ENCODE results near the gene ENPP1. TPM values are rescaled to one million over a fixed set of nuclear protein-coding genes. Genes with fewer than 3 reads are reported as not detected.
"Not testable (repeated sequence)": the region's sequence is repeated elsewhere in the genome, so short reads cannot be mapped to it uniquely, and the experiment has no call there.

The ENPP1 gene
- total and polyA plus RNA-seq, 2 experiments from 2014 or later, result 0.84 to 3.1 TPM

DNA sequence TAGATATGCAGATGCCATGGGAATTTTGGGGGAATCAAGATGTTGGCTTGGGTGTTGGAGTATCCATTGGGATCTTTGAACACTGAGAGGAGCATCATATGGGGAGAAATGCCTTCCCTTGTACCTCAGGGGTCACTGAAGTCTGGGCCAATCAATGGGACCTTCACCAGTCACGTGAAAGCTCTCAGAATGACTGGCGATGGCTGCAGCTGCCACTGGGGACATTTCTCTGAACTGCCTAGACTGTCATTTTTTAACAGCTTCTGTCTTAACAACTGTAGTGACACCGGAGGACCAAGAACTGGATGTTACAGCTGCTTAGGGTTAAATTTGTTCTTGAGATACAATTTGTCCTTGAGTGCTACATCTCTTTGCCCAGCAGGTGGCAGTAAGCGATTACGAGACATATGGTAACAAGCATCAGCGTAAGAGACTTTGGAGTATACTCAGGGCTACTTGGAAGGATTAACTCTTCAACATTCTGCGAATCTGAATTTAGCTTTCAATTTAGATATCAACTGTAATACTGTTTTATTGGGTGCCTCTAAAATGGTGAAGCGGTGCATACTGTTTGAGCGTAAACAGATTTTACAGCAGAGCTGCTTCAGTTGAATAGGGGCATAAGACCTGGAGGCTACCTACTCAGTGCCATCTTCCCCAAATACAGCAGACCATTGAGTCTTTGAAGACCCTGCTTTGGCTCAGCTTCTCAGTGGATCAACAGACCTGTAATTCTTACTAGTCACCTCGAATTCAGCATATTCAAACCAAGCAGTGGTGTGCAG, 107.3 kb downstream of the ENPP1 start:
- TF ChIP-seq, protein P1, sequence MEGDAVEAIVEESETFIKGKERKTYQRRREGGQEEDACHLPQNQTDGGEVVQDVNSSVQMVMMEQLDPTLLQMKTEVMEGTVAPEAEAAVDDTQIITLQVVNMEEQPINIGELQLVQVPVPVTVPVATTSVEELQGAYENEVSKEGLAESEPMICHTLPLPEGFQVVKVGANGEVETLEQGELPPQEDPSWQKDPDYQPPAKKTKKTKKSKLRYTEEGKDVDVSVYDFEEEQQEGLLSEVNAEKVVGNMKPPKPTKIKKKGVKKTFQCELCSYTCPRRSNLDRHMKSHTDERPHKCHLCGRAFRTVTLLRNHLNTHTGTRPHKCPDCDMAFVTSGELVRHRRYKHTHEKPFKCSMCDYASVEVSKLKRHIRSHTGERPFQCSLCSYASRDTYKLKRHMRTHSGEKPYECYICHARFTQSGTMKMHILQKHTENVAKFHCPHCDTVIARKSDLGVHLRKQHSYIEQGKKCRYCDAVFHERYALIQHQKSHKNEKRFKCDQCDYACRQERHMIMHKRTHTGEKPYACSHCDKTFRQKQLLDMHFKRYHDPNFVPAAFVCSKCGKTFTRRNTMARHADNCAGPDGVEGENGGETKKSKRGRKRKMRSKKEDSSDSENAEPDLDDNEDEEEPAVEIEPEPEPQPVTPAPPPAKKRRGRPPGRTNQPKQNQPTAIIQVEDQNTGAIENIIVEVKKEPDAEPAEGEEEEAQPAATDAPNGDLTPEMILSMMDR (IDR thresholded peaks at IDR 0.05; ENCODE audit: low read depth, low read length), result peak; percentile 90
- Histone ChIP-seq H3K4me3 (no peak overlapping the region), H3K9me3 (ENCODE audit: low read depth) (no peaks in the 10 kb centered on the region), H3K4me1 (ENCODE audit: low read depth) (peaks cover 7% of the 10 kb centered on the region), H3K36me3 (no peaks in the 10 kb centered on the region), H3K27ac (no peak overlapping the region), H3K27me3 (no peaks in the 10 kb centered on the region)
- DNase-seq (ENCODE audit: low read depth in 1 of 2, low spot score in 1 of 2), result peak; percentile 79 to 89

DNA sequence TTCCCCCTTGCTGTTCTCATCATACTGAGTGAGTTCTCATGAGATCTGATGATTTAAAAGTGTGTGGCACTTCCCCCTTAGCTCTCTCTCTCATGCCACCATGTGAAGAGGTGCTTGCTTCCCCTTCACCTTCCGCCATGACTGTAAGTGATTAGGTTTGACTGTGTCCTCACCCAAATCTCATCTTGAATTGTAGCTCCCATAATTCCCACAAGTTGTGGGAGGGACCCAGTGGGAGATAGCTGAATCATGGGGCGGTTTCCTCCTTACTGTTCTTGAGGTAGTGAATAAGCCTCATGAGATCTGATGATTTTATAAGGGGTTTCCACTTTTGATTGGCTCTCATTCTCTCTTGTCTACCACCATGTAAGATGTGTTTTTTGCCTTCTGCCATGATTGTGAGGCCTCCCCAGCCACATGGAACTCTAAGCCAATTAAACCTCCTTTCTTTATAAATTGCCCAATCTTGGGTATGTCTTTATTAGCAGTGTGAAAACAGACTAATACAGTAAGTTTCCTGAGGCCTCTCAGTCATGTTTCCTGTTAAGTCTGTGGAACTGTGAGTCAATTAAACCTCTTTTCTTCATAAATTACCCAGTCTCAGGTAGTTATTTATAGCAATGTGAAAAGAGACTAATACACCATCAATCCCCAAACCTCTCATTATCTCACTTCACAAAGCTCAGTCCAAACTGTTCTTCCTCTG, 108.4 kb downstream of the ENPP1 start:
- H3K4me1 ChIP-seq (ENCODE audit: low read depth); H3K27ac ChIP-seq; H3K27me3 ChIP-seq; H3K4me3 ChIP-seq; DNase-seq (ENCODE audit: low read depth in 1 of 2, low spot score in 1 of 2); H3K36me3 ChIP-seq; H3K9me3 ChIP-seq (ENCODE audit: low read depth): not testable (repeated sequence)

DNA sequence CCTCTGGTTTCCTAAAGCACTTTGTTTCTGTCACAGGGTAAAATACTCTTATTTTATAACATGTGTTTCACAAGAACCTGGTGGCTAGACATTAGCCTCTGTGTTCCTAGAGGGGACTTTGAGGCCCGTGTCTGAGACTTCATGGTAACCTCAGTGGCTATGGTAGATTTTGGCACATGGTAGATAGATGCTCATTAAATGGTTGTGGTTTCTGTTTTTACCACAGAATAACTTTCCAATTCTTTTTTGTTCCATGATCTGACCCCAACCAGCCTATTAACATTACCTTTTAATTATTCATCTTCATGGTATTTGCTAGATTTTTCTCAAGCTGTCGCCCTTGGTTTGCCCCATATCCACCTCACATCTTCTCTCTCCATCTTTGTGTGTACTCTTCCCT, 109.0 kb downstream of the ENPP1 start:
- TF ChIP-seq, protein P1 (IDR thresholded peaks at IDR 0.05; ENCODE audit: low read depth, low read length), result no peak

DNA sequence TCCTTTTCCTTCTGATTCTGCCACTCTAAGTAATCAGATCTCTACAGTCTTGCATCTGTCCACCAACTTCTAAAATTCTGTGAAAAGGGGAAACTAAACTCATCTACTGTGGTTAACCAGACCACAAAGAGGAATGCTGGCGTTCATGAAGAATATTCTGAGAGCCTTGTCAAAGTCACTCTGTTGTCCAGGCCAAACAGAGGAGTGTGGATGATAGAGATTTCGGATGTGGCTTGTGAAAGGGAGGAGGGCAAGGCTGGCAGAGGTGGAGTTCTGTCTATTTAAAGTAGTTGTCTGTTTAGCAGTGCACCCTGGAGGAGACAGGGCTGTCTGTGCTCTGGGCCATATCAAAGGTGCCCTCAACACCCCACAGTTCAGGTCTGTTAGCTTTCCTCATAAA, 109.5 kb downstream of the ENPP1 start:
- TF ChIP-seq, protein P1 (IDR thresholded peaks at IDR 0.05; ENCODE audit: low read depth, low read length), result no peak
- peak in 1 of 2 donors; percentile 23 for DNase-seq (ENCODE audit: low read depth in 1 of 2, low spot score in 1 of 2)
- Histone ChIP-seq H3K4me3 (no peak overlapping the region), H3K9me3 (ENCODE audit: low read depth) (no peaks in the 10 kb centered on the region), H3K36me3 (no peaks in the 10 kb centered on the region), H3K4me1 (ENCODE audit: low read depth) (peaks cover 7% of the 10 kb centered on the region), H3K27me3 (no peaks in the 10 kb centered on the region), H3K27ac (no peak overlapping the region)

More for the DNA sequence above, 109.0 kb downstream of the ENPP1 start:
- H3K4me3 ChIP-seq, result no peak overlapping the region
- no peaks in the 10 kb centered on the region for H3K36me3 ChIP-seq
- peaks cover 7% of the 10 kb centered on the region for H3K4me1 ChIP-seq (ENCODE audit: low read depth)
- H3K27ac ChIP-seq, result no peak overlapping the region
- DNase-seq (ENCODE audit: low read depth in 1 of 2, low spot score in 1 of 2), result no peak
- no peaks in the 10 kb centered on the region for H3K9me3 ChIP-seq (ENCODE audit: low read depth)
- H3K27me3 ChIP-seq, result no peaks in the 10 kb centered on the region

DNA sequence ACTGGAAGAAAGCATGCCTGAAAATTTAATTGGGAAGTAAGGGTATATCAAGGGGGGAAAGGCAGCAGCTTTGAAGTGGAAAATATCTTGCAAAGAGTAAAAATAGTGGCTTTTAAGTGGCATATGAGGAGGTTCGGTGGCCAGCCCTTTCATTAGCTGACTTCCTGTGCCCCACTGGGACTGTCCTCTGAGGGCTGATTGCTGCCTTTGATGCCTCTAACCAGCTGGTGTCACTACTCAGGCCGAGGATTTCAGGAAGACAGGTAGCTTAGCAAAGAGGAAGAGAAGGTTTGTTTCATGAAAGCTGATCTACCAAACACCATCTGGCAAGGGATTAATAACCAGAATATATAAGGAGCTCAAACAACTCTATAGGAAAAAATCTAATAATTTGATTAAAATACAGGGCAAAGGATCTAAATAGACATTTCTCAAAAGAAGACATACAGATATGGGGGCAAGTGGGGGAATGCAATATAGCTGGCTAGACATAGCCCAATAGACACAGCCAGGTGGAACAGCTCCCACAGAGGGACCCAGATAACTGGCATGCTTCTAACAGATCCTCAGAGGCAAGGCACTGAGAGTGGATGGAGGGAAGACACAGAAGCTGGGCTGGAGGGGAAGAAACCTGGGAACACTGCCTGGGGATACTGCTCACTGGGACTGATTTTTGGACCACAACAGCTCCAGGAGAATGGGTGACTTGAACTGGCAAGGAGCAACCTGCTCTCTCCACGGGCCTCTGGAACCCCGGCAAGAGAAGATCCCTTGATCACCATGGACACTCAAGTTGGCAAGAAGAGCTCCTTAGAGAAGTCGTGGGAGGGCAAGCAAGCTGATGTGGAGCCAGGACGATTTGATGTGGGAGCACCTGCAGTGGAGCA, 110.2 kb downstream of the ENPP1 start:
- Histone ChIP-seq H3K9me3 (ENCODE audit: low read depth) (no peaks in the 10 kb centered on the region), H3K36me3 (no peaks in the 10 kb centered on the region), H3K4me1 (ENCODE audit: low read depth) (peaks cover 7% of the 10 kb centered on the region), H3K27me3 (no peaks in the 10 kb centered on the region), H3K27ac (no peak overlapping the region), H3K4me3 (no peak overlapping the region)
- TF ChIP-seq, protein P1 (IDR thresholded peaks at IDR 0.05; ENCODE audit: low read depth, low read length), result no peak
- no peak for DNase-seq (ENCODE audit: low read depth in 1 of 2, low spot score in 1 of 2)

Data from cardiac muscle cell (in vitro differentiated cells and primary cell).